Mesodermal cell (in vitro differentiated cells): ENCODE measurements around the gene LDAH.

Source experiments
- H3K27ac ChIP-seq: 2 replicates; pipeline ENCODE4 v1.7.0; 2013; ENCODE audit warnings: mild to moderate bottlenecking, low read depth, low read length, moderate library complexity; ENCODE audit not compliant: severe bottlenecking
- H3K36me3 ChIP-seq: 2 replicates; pipeline ENCODE4 v1.7.1; 2013; ENCODE audit warnings: mild to moderate bottlenecking, low read length, moderate library complexity; ENCODE audit not compliant: control insufficient read depth, insufficient read depth
- H3K4me1 ChIP-seq: one replicate; pipeline ENCODE4 v1.7.1; 2013; ENCODE audit warnings: mild to moderate bottlenecking, low read length; ENCODE audit not compliant: insufficient read depth, control insufficient read depth, poor library complexity, severe bottlenecking
- H3K4me3 ChIP-seq: 2 replicates; pipeline ENCODE4 v1.7.0; 2013; ENCODE audit warnings: low read length, control low read depth, mild to moderate bottlenecking; ENCODE audit not compliant: insufficient read depth, poor library complexity, severe bottlenecking; ENCODE audit errors: extremely low read depth
- H3K9me3 ChIP-seq: 2 replicates; pipeline ENCODE4 v1.7.1; 2013; ENCODE audit warnings: mild to moderate bottlenecking, low read length, moderate library complexity; ENCODE audit not compliant: control insufficient read depth
- WGBS, 2 experiments: methylation state at CpG; one replicate each; pipeline ENCODE4 v1.1.5; 2013; ENCODE audit warnings: missing lambda C conversion rate in 2 of 2; ENCODE audit not compliant: insufficient coverage in 2 of 2; 5-methylcytosine and 5-hydroxymethylcytosine counted together

The LDAH gene

GRCh38 chr2:20667151-20667530 is 155.8 kb downstream of the LDAH start:
- Histone ChIP-seq H3K9me3 (no peaks in the 10 kb centered on the region), H3K4me1 (peaks cover 1% of the 10 kb centered on the region), H3K27ac (no peak overlapping the region), H3K36me3 (no peaks in the 10 kb centered on the region), H3K4me3 (peak overlapping the region; percentile 20)
- WGBS, 2 experiments: 0% methylated on average over 19 to 44 of the region's 62 CpGs

GRCh38 chr2:20666304-20667150 is 156.4 kb downstream of the LDAH start, which contains the start of gene GDF7:
Gene GDF7, plus strand, starts transcription at chr2:20667144. Its CDS starts 96 bp downstream, at chr2:20667240.
- 1 to 2% methylated on average over 32 to 43 of the region's 86 CpGs for WGBS, 2 experiments
- Histone ChIP-seq H3K27ac (no peak within 1 kb of the TSS), H3K9me3 (no peaks in the 10 kb centered on the region), H3K4me1 (no peaks in the 10 kb centered on the region), H3K36me3 (no peaks in the 10 kb centered on the region), H3K4me3 (peak within 1 kb of the TSS; percentile 39)

GRCh38 chr2:20666005-20666303 is 156.9 kb downstream of the LDAH start:
- H3K27ac ChIP-seq: no peak overlapping the region
- H3K9me3 ChIP-seq: no peaks in the 10 kb centered on the region
- WGBS, 2 experiments: 1% methylated on average over 34 of the region's 34 CpGs
- H3K36me3 ChIP-seq: no peaks in the 10 kb centered on the region
- H3K4me1 ChIP-seq: no peaks in the 10 kb centered on the region
- H3K4me3 ChIP-seq: peak overlapping the region; percentile 39

GRCh38 chr2:20665243-20666004 is 157.5 kb downstream of the LDAH start:
- WGBS, 2 experiments: 2 to 3% methylated on average over 43 to 45 of the region's 49 CpGs
- no peaks in the 10 kb centered on the region for H3K9me3 ChIP-seq
- H3K27ac ChIP-seq: no peak overlapping the region
- no peaks in the 10 kb centered on the region for H3K36me3 ChIP-seq
- no peaks in the 10 kb centered on the region for H3K4me1 ChIP-seq
- H3K4me3 ChIP-seq: peak overlapping the region; percentile 39

GRCh38 chr2:20664431-20665242 is 158.3 kb downstream of the LDAH start:
- H3K4me3 ChIP-seq: no peak overlapping the region
- H3K9me3 ChIP-seq: no peaks in the 10 kb centered on the region
- H3K36me3 ChIP-seq: no peaks in the 10 kb centered on the region
- 31 to 33% methylated on average over 11 to 16 of the region's 17 CpGs for WGBS, 2 experiments
- no peak overlapping the region for H3K27ac ChIP-seq
- no peaks in the 10 kb centered on the region for H3K4me1 ChIP-seq

GRCh38 chr2:20664071-20664390 is 158.9 kb downstream of the LDAH start:
- Histone ChIP-seq H3K4me3 (no peak overlapping the region), H3K9me3 (no peaks in the 10 kb centered on the region), H3K27ac (no peak overlapping the region), H3K36me3 (no peaks in the 10 kb centered on the region), H3K4me1 (no peaks in the 10 kb centered on the region)
- WGBS, 2 experiments: 20% methylated on average over 1 of the region's 2 CpGs; no CpG with 5 or more reads in 1 of the 2 experiments

- H3K4me1 ChIP-seq: no peaks in the 10 kb centered on the region
Observed at GRCh38 chr2:20663196-20664070, 159.5 kb downstream of the LDAH start.

GRCh38 chr2:20662308-20662937 is 160.5 kb downstream of the LDAH start:
- Histone ChIP-seq H3K36me3 (no peaks in the 10 kb centered on the region), H3K27ac (no peak overlapping the region), H3K4me3 (no peak overlapping the region), H3K4me1 (no peaks in the 10 kb centered on the region), H3K9me3 (no peaks in the 10 kb centered on the region)
- WGBS, 2 experiments: 57 to 71% methylated on average over 1 of the region's 5 CpGs

More at GRCh38 chr2:20663196-20664070, 159.5 kb downstream of the LDAH start:
- Histone ChIP-seq H3K4me3 (no peak overlapping the region), H3K36me3 (no peaks in the 10 kb centered on the region), H3K9me3 (no peaks in the 10 kb centered on the region), H3K27ac (no peak overlapping the region)
- 32 to 41% methylated on average over 2 to 4 of the region's 7 CpGs for whole genome bisulfite sequencing, 2 experiments

- 38 to 43% methylated on average over 9 to 11 of the region's 11 CpGs for WGBS, 2 experiments
- no peak overlapping the region for H3K4me3 ChIP-seq
Observed at GRCh38 chr2:20661421-20662307, 161.2 kb downstream of the LDAH start.

More at GRCh38 chr2:20661421-20662307, 161.2 kb downstream of the LDAH start:
- Histone ChIP-seq H3K27ac (no peak overlapping the region), H3K36me3 (no peaks in the 10 kb centered on the region), H3K4me1 (no peaks in the 10 kb centered on the region), H3K9me3 (no peaks in the 10 kb centered on the region)
